Activated CD4-positive, alpha-beta T cell treated with anti-CD3 and anti-CD28 coated beads, Interleukin-2, Interleukin-6, amounts not matched to agents 100 ng/mL and 50 ng/mL, durations not matched to agents 16 hours and 8 hours (primary cell): ENCODE results near the gene CFH.
"Not testable (repeated sequence)": the region's sequence is repeated elsewhere in the genome, so short reads cannot be mapped to it uniquely, and the experiment has no call there.

ENCODE experiments used
- DNase-seq: peaks from one replicate; pipeline ENCODE4 v3.0.0-alpha.2; 2020

The CFH gene

GRCh38 chr1:196773713-196774112, 121.9 kb downstream of the CFH start:
- DNase-seq: no peak

- DNase-seq: no peak
Observed at GRCh38 chr1:196774175-196774574, 122.3 kb downstream of the CFH start.

GRCh38 chr1:196774603-196775002, 122.8 kb downstream of the CFH start, which contains the start of gene CFHR3:
Gene CFHR3, plus strand, starts transcription at chr1:196774840. Its CDS starts 47 bp downstream, at chr1:196774887.
- DNase-seq: no peak

GRCh38 chr1:196777603-196778002, 125.8 kb downstream of the CFH start:
- no peak for DNase-seq

- no peak for DNase-seq
Observed at GRCh38 chr1:196779093-196779492, 127.2 kb downstream of the CFH start.

GRCh38 chr1:196791252-196791651, 139.4 kb downstream of the CFH start:
- DNase-seq: not testable (repeated sequence)

- not testable (repeated sequence) for DNase-seq
Observed at GRCh38 chr1:196794103-196794502, 142.3 kb downstream of the CFH start.
